Amniotic epithelial cell (primary cell): ENCODE data around the gene C11orf54.
A peak's percentile ranks its signal among the peaks of the same experiment; 100 is the strongest.

Experiments used
- DNase-seq: peaks from one replicate; pipeline ENCODE4 v3.0.0-alpha.2; 2010; ENCODE audit warnings: low read depth

C11orf54 gene

DNA sequence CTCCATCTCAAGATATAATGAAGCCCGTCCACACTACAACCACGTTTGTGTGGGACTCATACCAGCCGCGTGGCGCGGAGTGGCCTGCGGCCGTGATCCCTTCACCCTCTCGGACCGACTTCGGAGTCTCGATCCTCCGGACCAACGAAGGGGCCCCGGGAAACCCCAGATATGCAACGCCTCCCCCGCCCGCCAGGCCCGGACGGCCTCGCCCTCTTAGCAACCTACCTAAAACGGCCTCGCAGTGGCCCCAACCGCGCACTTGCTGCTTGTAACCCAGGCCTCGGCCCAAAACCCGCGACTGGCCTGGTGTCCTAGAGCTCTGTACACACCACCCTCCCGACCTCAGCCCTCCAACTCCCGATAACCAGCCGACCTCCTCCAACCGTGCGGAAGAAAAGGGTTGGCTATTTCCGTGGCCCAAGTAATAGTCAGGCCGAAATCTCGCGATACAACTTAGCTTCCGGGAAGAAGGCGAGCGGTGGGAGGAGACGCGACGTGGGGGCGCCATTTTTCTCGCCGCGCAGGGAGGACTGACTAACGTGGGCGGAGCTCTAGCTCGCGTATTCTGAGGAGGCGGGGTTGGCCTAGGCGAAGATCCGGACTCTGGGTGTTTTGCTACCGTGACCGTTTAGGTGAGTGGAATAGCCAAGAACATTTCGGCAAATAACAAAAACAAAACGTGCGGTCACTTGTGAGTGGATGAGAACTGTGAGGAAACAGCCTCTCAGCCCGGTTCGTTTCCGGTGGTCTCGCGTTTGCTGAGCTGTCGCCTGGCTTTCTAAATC lies at the start of gene C11orf54, which contains the start of gene TAF1D:
C11orf54 (plus strand) TSS at position 579 of the 788 bp plus-strand sequence. CDS start 5,722 bp downstream, outside the sequence.
TAF1D (minus strand) TSS at position 402 of the 788 bp plus-strand sequence. CDS start 2,191 bp downstream, outside the sequence.
- peak; percentile 96 for DNase-seq

DNA sequence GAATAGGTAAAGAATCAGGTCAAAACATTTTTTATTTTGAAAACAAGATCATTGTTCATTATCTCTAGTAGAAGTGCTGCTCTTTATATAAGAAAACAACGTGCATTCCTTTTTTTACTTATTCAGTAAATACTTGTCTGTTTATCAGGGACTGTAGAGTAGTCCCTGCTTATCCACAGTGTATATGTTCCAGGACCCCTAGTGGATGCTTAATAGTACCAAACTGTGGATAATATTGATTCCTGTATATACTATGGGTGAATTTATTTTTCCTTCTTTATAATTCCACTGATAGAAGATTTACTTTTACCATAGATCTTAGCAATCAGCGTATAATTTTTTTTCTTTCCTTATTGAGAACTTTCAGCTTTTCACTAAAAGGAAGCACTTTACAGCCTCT lies 47.4 kb upstream of the C11orf54 start:
- no peak for DNase-seq

DNA sequence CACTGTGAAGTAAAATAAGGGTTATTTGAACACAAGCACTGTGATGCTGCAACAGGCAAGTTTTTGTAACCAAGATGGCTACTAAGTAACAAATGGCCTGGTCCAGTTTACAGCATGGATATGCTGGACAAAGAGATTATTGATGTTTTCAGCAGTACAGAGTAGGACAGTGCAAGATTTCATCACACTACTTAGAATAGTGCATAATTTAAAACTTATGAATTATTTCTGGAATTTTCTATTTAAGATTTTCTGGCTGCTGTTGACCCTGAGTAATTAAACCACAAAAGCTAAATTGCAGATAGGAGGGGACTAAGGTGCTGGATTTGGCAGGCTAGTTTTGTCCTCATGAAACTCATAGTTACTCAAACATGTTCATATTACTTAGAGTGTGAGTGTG lies 46.9 kb upstream of the C11orf54 start:
- peak; percentile 55 for DNase-seq

DNA sequence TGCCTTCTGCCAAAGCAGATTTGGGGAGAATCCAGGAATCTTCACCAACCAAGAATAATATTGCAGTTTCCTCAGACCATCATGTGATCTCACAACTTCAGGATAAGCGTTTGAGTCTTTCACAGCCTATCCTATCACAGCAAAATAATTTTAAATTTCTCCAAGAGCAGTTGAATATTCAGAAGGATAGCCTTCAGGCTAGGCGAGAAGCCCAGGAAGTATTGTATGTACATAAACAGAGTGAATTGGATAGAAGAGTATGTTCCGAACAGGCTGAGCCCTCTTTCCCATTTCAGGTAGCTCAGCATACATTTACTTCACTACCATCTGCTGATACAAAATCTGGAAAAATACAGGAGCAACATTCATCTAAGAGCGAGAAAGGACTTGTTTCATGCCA lies 43.9 kb upstream of the C11orf54 start:
- no peak for DNase-seq

DNA sequence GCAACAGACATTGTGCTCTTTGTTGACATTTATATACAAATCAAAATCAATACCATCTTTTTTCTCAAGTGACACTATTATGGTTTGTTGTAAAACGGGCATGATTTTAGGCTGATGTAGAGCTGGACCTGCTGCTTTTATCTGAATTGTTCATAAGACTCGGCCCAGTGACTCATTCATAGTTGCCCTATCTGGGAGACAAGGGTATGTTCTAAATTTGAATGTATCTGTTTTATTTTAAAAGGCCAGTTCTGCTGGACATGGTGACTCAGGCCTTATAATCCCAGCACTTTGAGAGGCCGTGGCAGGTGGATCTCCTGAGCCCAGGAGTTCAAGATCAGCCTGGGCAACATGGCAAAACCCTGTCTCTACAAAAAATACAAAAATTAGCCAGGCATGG lies 40.6 kb upstream of the C11orf54 start:
- DNase-seq, result peak; percentile 81

DNA sequence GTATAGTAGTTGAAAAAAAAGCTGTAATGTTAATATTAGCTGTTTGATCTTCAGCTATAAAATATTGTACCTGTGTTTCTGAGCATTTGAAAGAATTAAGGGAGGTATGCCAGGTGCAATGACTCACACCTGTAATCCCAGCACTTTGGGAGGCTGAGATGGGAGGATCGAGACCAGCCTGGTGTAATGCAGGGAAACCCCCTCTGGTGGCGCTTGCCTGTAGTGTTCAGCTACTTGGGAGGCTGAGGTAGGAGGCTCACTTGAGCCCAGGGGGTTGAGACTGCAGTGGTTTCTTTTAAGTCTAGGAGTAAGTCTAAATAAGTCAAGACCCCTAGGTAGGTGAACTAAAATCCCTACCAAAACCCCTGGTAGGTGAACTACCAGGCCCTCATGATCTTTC lies 37.2 kb upstream of the C11orf54 start:
- no peak for DNase-seq

DNA sequence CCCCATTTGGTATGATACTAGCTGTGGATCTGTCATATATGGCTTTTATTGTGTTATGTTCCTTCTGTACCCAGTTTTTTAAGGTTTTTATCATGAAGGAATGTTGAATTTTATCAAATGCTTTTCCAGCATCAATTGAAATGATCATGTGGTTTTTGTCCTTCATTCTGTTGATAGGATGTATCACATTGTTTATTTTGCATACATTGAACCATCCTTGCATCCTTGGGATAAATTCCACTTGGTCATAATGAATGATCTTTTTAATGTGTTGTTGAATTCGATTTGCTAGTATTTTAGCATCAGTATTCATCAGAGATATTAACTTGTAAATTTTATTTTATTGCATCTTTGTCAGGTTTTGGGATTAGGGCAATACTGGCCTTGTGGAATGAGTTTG lies 31.2 kb upstream of the C11orf54 start:
- DNase-seq, result no peak

DNA sequence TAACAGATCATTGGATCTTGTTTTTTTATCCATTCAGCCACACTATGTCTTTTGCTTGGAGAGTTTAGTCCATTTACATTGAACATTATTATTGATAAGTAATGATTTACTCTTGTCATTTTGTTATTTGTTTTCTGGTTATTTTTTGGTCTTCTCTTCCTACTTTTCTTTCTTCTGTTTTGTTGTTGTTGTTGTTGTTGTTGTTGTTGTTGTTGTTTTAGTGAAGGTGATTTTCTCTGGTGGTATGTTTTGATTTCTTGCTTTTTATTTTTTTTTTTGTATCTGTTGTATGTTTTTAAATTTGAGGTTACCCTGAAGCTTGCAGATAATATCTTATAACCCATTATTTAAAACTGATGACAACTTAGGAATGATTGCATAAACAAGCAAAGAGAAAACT lies 28.8 kb upstream of the C11orf54 start:
- DNase-seq, result no peak

DNA sequence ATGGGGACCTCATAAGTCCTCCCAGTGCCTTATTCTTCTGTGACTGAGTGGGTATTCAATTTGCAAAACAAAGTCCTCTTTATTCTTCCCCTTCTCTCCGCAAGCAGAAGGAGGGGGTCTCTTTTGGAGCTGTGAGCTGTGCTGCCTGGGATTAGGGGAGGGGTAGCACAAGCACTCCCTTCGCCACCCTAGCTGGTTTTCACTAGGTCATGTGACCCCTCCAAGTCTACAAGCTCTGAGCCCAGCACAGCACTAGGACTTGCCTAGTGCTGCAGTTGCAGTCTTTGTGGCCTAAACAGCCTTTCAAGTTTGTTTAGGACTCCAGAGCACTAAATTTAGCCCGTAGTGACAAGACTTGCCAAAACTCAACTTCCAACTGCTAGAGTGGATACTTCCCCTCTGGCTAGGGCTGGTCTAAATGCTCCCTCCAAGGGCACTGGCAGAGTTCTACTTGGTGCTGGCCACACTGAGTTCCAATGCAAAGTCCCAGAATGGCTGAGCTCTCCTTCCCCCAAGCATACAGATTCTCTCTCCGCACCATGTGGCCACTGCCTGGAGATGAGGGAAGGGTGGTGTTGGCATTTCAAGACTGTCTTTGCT lies 25.6 kb upstream of the C11orf54 start:
- no peak for DNase-seq

DNA sequence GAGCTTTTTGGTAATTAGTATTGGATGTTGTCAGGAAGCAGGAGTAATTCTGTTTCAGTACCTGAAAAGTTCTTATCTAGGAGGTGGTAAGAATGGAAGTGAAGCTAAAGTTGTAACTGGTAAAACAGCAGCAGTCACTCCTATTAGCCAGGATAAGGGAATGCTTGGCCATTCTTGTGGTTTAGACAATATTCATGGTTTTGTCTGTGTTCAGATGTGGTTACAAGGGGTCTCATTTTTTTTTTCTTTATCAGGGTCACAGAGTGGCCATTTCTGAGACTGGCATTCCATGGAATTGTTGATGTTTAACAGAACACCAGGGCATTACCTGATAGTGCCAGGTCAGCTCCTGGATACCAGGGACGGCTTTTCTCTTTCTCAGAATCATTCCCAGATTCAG lies 24.0 kb upstream of the C11orf54 start:
- peak; percentile 36 for DNase-seq

DNA sequence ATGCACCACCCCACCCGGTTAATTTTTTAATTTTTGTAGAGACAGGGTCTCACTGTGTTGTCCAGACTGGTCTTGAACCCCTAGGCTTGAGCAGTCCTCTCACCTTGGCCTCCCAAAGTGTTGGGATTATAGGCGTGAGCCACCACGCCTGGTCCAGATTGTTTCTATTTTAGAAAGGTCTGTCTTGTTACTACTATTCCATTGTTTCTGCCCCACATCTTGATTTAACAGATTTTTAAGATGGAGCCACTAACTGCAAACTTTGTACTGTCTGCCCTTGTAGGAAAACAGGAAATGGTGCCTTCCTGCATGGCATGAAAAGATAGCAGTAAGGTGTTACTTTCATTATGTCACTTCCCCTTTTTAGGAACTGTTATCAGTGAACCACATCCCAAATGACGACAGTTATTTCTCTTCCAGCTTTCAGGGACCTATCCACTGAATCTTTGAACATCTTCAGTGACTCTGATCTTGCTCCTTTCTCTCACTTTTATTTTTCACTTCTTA lies 23.4 kb upstream of the C11orf54 start:
- DNase-seq, result no peak

DNA sequence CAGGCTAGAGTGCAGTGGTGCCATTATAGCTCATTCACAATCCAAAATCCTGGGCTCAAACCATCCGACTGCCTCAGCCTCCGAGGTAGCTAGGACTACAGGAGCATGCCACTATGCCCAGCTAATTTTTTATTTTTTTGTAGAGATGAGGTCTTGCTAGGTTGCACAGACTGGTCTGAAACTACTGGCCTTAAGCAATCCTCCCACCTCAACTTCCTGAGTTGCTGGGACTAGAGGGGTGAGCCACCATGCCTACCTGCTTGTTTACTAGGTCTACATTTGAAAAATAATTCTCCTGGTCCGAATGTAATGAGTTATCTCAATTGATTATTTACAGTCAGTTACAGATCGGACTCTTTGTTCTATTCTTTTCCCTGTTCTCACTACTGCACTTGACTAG lies 22.2 kb upstream of the C11orf54 start:
- DNase-seq, result no peak

DNA sequence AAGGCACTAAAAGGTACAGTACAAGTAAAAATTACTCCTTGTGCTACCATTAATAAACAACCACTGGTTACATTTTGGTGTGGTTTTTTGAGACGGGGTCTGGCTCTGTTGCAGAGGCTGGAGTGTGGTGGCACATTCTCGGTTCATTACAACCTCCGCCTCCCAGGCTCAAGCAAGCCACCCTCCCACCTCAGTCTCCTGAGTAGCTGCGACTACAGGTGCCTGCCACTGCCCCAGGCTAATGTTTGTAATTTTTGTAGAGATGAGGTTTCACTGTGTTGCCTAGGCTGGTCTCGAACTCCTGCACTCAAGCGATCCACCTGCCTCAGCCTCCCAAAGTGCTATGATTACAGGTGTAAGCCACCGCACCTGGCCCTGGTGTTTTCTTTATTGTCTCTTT lies 20.9 kb upstream of the C11orf54 start:
- DNase-seq, result no peak

DNA sequence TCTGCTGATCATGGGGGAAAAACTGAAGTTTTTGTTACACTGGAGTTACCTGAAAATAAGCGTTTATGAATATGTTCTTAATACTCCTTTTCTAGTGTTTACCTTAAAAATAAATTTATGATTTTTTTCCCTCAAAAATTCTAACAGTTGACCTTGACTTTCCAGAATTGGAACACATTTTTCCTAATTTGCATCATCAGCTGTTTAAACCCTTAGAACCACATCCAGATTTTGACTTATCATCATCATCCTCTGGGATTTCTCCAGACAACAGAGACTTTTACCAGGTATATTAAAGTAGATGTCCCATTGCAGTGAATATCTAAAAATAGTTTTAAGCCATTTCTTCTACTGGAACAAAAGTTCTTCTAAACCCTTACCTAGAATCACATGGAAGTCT lies 17.4 kb upstream of the C11orf54 start:
- DNase-seq, result no peak

DNA sequence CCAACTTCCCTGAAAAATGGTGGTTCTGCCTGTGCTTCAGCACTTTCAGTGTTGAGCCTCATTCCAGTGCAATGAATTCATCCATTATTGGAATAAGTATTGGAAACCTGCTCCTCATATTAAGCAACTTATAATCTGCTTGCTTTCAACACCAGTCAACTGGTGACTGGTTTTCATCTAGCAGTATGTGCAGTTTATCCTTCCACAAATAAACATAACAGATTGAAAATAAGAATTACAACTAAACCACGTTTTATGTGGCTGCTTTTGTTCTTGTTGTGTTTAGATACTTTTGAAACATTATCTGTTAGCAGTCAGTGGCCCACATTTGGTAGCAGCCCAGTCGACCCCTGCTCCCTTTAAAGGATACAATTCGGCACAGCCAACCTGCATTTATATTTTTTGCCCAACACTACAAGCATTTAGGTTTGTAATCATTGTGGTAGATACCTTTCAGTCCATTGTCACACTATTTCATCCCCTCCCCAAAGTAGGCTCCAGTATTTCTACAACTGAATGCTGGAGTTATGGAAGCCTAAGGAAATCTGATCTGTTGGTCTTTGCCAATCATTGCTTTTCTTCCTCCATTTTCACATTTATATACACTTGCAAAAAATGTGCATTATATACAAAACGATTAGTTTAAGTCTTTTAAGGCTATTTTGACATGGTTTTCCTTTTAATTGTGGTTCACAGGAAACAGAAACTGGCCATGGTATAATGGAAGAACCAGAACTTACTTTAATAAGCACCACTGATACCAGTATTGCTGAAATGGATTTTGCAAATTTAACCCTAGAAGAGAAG lies 13.3 kb upstream of the C11orf54 start:
- peak; percentile 51 for DNase-seq

DNA sequence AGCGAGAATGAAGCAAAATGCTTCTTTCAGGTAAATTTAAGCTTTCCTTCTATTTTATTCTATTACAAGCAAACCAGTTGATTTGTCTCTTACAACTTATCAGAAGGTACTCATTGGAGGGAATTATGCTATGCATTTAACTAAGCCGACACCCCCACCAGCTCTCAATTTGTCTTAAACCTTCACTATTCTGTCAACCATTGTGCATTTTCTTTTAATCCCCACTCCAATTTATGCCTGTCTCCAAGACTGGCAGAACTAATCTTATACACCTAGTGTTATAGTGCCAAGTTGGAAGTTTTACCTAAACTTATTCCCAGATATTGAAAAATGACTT lies 12.7 kb upstream of the C11orf54 start:
- no peak for DNase-seq

DNA sequence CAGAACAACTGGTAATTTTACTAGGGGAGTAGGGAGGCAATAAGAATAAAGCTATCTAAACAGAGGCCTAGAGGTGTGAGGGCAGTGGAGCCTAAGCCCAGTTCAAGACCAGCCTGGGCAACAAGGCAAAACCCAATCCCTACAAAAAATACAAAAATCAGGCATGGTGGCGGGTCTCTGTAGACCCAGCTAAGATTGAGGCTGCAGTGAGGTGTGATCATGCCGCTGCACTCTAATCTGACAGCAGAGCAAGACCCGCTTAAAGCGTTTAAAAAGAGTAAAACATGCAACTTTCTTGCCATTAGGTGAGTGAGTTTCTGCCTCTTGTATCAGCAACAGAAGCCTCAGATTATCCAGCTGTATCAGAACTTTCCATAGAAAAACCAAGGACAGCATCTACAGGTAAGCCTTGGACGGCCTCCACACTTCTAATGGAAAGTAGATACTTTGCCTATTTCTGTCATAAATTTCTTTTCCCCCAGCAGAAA lies 12.3 kb upstream of the C11orf54 start:
- DNase-seq, result no peak

DNA sequence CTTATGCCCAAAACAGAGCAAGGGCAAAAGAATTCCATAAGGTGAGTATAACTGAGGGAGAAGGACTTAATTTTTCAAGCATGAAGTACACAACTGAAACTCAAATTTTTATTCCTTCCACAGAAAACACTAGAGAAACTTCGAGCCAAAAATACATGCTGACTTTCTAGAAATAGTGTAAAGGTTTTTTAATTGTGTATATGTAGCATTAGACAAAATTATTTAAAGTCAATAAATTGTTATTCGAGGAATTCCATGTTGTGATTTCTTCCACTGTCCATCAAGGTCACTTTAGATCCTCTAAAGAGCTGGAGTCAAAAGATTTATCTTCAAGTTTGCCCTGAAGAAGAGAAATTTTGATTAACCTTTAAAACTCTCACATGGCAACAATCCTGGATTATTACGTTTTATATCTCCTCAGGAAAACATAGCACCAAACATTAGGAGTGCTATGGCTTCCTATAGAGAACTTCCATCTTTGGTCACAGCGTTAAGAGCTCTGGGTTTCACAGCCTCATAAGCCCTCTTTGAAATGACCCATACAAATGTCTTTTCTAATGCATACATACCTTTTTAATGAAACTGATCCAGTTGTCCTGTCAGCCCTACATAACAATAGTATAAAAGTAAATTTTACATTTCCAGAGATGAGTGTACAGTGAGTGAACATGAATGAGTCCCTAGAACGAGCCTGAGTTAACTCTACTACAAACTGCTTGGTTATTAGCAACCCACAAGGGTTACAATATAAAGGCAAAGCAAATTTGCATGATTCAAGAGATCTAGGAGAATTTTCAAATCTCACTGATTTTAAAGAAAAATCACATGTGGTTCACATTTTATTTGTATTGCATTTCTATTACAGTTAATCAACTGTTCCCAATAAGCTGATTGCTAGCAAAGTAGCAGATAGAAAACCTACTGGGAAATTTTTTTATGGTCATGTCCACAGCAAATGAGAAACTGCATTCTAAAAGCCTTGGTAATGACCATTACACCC lies 11.1 kb upstream of the C11orf54 start:
- DNase-seq, result no peak

DNA sequence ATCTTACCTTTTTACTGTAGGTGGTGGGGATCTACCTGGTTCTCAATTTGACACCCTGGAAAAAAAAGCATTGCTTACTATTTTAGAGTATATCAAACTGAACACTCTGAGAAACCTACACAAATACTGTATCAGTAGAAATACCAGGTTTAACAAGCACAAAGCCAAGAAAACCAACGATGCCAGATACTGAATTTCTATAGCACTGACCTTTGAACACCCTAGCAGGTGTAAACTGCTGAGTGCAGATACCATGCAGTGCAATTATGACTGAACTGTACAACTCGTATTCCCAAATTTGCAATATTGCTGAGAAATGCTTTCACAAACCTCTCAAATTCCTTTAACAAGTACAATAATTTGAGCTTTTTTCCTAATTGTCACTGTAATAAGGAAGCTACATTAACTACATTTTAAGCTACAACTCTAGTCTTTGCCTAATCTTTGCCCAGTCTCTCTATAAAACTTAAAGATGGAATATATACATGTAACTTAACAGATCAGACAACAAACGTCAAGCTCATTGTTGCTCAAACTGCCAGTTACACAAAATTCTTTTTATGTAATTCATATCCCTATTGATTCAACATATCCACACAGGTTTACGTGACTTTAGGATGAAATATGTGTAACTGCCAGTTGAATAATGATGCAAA lies 9.1 kb upstream of the C11orf54 start:
- no peak for DNase-seq

DNA sequence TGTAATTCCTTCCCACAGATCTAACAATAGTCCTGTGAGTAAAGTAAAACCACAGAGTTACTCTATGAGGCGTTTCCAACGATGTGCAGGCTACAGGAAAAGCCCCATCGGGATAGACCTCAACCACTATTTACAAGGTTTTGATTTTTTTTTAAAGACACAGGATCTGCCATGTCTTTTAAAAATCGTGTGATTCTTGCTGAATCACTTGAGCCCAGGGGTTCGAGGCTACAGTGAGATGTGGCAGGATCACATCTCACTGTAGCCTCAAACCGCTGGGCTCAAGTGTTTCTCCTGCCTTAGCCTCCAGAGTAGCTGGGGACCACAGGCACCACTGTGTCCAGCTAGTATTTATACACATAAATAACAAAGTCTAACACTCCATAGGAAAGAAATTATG lies 8.0 kb upstream of the C11orf54 start:
- DNase-seq, result no peak
